Astrocyte of the cerebellum (primary cell): ENCODE measurements around the gene PEAK1.

Source experiments
- DNase-seq: peaks from one replicate; pipeline ENCODE4 v3.0.0-alpha.2; 2011; ENCODE audit warnings: low read depth
- H3K4me3 ChIP-seq: 2 replicates; pipeline ENCODE4 v1.5.1; 2011; ENCODE audit warnings: mild to moderate bottlenecking, low read depth, low read length, moderate library complexity
- in situ Hi-C: cut with HindIII; loops from 2 replicates; pipeline ENCODE4 v1.10.0; 2017; ENCODE audit warnings: low sequenced_read_pairs
- TF ChIP-seq, protein P1 (sequence below): IDR thresholded peaks from 2 replicates; pipeline ENCODE4 v1.5.1; 2012; ENCODE audit warnings: low read length, low read depth, moderate library complexity, mild to moderate bottlenecking; ENCODE audit errors: missing control alignments

The PEAK1 gene

DNA sequence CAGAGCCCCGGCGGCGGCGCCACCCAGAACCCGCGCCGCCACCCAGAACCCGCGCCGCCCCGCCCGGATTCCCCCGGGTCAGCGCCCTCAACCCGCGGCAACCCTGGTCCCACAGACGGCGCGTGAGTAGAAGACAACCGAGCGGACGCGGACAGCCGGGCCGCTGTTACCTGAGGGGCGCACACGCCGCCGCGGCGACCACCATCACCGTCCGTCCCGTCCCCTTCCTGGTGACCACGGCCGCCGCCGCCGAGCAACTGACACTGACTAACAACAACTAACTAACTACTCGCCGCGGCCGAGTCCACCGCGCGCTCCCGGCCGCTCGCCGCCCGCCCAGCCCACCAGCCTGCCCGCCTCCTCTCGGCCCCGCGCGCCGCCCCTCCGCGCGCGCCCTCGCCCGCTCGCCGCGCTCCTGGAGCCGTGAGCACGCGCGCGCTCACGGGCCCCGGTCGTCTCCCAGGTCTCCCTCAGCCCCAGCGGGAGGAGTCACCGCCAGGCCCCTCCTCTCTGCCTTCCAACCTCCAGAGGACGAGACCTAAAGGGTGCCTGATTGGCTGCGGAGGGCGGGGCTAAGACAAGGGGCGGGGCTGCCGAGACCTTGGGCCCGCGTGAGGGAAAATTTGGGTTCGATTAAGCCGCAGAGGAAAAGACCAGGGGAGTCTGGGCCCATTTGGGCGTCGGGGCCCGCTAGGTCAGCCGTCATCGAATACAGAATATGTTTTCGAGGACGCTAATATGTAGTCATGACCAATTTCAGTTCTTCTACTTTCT lies at the start of gene PEAK1:
TSS of gene PEAK1 (minus strand) at position 269 of the 774 bp plus-strand sequence. CDS start 238,178 bp downstream, outside the sequence.
- H3K4me3 ChIP-seq: peak within 1 kb of the TSS; percentile 88
- in situ Hi-C loops: loop anchor here (5.0 to 10.0 kb wide), 2 partner anchors 57 to 105 kb away; no protein-coding TSS in a partner anchor
- TF ChIP-seq, protein P1, sequence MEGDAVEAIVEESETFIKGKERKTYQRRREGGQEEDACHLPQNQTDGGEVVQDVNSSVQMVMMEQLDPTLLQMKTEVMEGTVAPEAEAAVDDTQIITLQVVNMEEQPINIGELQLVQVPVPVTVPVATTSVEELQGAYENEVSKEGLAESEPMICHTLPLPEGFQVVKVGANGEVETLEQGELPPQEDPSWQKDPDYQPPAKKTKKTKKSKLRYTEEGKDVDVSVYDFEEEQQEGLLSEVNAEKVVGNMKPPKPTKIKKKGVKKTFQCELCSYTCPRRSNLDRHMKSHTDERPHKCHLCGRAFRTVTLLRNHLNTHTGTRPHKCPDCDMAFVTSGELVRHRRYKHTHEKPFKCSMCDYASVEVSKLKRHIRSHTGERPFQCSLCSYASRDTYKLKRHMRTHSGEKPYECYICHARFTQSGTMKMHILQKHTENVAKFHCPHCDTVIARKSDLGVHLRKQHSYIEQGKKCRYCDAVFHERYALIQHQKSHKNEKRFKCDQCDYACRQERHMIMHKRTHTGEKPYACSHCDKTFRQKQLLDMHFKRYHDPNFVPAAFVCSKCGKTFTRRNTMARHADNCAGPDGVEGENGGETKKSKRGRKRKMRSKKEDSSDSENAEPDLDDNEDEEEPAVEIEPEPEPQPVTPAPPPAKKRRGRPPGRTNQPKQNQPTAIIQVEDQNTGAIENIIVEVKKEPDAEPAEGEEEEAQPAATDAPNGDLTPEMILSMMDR: no peak
- peak; percentile 98 for DNase-seq

- no peak overlapping the region for H3K4me3 ChIP-seq
- no peak for DNase-seq
- in situ Hi-C loops: no loop called here
- TF ChIP-seq, protein P1: no peak
Observed at GRCh38 chr15:77468896-77469295, 49.0 kb upstream of the PEAK1 start.

- TF ChIP-seq, protein P1: no peak
- in situ Hi-C loops: no loop called here
- no peak for DNase-seq
- no peak overlapping the region for H3K4me3 ChIP-seq
Observed at GRCh38 chr15:77466521-77466920, 46.6 kb upstream of the PEAK1 start.

DNA sequence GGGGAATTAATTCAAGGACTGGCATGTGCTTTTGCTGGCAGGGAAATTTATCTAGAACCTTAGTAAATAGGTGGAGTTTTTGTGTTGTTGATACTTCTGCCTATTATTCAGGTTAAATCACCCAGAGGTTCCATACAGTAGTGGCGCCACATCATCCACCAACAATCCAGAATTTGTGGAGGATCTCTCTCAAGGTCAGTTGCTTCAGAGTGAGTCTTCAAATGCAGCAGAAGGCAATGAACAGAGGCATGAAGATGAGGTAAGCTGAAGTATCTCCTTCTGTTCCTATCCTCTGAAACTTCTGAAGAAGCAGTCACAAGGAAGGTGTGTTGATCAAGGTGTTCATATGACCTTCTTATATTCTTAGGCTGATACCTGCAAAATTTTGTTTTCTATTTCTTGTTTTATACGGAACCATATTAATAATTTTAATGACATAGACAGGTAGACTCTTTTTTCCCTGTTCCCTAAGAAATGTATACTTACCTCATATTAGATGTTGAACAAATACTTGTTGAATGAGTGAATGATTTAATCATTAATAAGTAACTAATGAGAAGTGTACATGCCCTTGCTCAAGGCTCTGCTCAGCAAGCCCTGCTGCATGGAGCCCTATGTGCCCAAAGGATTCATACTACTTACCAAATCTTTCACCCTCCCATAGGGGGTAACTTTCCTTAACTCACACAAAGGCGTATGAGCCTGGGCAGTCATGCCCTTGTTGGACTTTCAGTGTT lies 44.4 kb upstream of the PEAK1 start:
- no peak for DNase-seq
- TF ChIP-seq, protein P1: no peak
- H3K4me3 ChIP-seq: no peak overlapping the region
- in situ Hi-C loops: no loop called here

GRCh38 chr15:77461486-77461885 lies 41.6 kb upstream of the PEAK1 start:
- TF ChIP-seq, protein P1: no peak
- no peak for DNase-seq
- H3K4me3 ChIP-seq: no peak overlapping the region
- in situ Hi-C loops: no loop called here

GRCh38 chr15:77459031-77459430 lies 39.1 kb upstream of the PEAK1 start:
- TF ChIP-seq, protein P1: no peak
- in situ Hi-C loops: no loop called here
- H3K4me3 ChIP-seq: no peak overlapping the region
- DNase-seq: no peak
